GM12878 (cell line): ENCODE data around the gene PRG2. TPM values are rescaled to one million over a fixed set of nuclear protein-coding genes. Genes with fewer than 3 reads are reported as not detected.
A peak's percentile ranks its signal among the peaks of the same experiment; 100 is the strongest.

Experiments
- BACH1 ChIP-seq: fragments of 450-650 bp; IDR thresholded peaks from 2 replicates; pipeline ENCODE4 v1.6.1; 2017; ENCODE audit warnings: mild to moderate bottlenecking, borderline replicate concordance
- BCL11A ChIP-seq: IDR thresholded peaks from 2 replicates; pipeline ENCODE4 v1.6.1; 2011; ENCODE audit warnings: low read depth, low read length
- BMI1 ChIP-seq: fragments of 450-650 bp; IDR thresholded peaks from 2 replicates; pipeline ENCODE4 v1.6.1; 2016; ENCODE audit warnings: mild to moderate bottlenecking, moderate library complexity, borderline replicate concordance
- BRCA1 ChIP-seq: IDR thresholded peaks from 2 replicates; pipeline ENCODE4 v1.6.1; 2011; ENCODE audit warnings: low read depth, low read length, improper control_type of control experiment
- CBX3 ChIP-seq: fragments of 200-600 bp; sonication (generic); IDR thresholded peaks from 2 replicates; pipeline ENCODE4 v1.6.1; 2016; ENCODE audit warnings: low read depth, borderline replicate concordance
- CHD1 ChIP-seq: IDR thresholded peaks from 2 replicates; pipeline ENCODE4 v1.6.1; 2012; ENCODE audit warnings: low read depth, low read length, improper control_type of control experiment
- CREB1 ChIP-seq: IDR thresholded peaks from 2 replicates; pipeline ENCODE4 v1.6.1; 2012; ENCODE audit warnings: low read depth, mild to moderate bottlenecking, inconsistent platforms
- DPF2 ChIP-seq: fragments of 450-650 bp; IDR thresholded peaks from 2 replicates; pipeline ENCODE4 v1.6.1; 2017; ENCODE audit warnings: mild to moderate bottlenecking
- FOS ChIP-seq: IDR thresholded peaks from 3 replicates; pipeline ENCODE4 v1.6.1; 2011; ENCODE audit warnings: borderline replicate concordance; ENCODE audit not compliant: insufficient read length; ENCODE audit errors: extremely low read depth
- GABPA ChIP-seq: IDR thresholded peaks from 2 replicates; pipeline ENCODE4 v1.6.1; 2014; ENCODE audit warnings: antibody characterized with exemption, low read depth, mild to moderate bottlenecking, inconsistent platforms
- GATAD2B ChIP-seq: fragments of 450-650 bp; conservative IDR thresholded peaks from 2 replicates; pipeline ENCODE4 v1.6.1; 2017; ENCODE audit warnings: low read depth, mild to moderate bottlenecking, moderate library complexity
- IRF5 ChIP-seq: fragments of 450-650 bp; IDR thresholded peaks from 2 replicates; pipeline ENCODE4 v1.6.1; 2017; ENCODE audit warnings: borderline replicate concordance
- MXI1 ChIP-seq: fragments of 150-350 bp; IDR thresholded peaks from 2 replicates; pipeline ENCODE4 v1.6.1; 2011; ENCODE audit warnings: low read depth, mild to moderate bottlenecking, inconsistent platforms, low read length, improper control_type of control experiment
- MYB ChIP-seq: fragments of 150-350 bp; IDR thresholded peaks from 2 replicates; pipeline ENCODE4 v1.6.1; 2014; ENCODE audit warnings: mild to moderate bottlenecking, low read depth, low read length, borderline replicate concordance
- MYC ChIP-seq: IDR thresholded peaks from 2 replicates; pipeline ENCODE4 v1.6.1; 2011; ENCODE audit warnings: mild to moderate bottlenecking, low read length, moderate library complexity, inconsistent platforms; ENCODE audit not compliant: insufficient read depth, insufficient replicate concordance, insufficient read length, severe bottlenecking
- NBN ChIP-seq: fragments of 450-650 bp; IDR thresholded peaks from 2 replicates; pipeline ENCODE4 v1.6.1; 2016
- POLR2A ChIP-seq: IDR thresholded peaks from 2 replicates; pipeline ENCODE4 v1.6.1; 2011; ENCODE audit warnings: low read depth, mild to moderate bottlenecking, low read length
- PRDM15 ChIP-seq: fragments of 450-650 bp; formaldehyde crosslinking; IDR thresholded peaks from 2 replicates; pipeline ENCODE4 v1.4.0; 2020; ENCODE audit warnings: mild to moderate bottlenecking, moderate library complexity
- SIN3A ChIP-seq: IDR thresholded peaks from 2 replicates; pipeline ENCODE4 v1.6.1; 2012; ENCODE audit warnings: low read depth, low read length, improper control_type of control experiment
- SMAD1 ChIP-seq: fragments of 450-650 bp; IDR thresholded peaks from 2 replicates; pipeline ENCODE4 v1.6.1; 2018; ENCODE audit warnings: mild to moderate bottlenecking, low read depth; ENCODE audit not compliant: partially characterized antibody
- YY1 ChIP-seq: IDR thresholded peaks from 2 replicates; pipeline ENCODE4 v1.6.1; 2011; ENCODE audit warnings: low read depth, mild to moderate bottlenecking, low read length
- ZBTB11 ChIP-seq: fragments of 450-650 bp; formaldehyde crosslinking; IDR thresholded peaks from 2 replicates; pipeline ENCODE4 v1.5.0; 2022; ENCODE audit warnings: mild to moderate bottlenecking, missing genetic modification characterization
- ZNF217 ChIP-seq: fragments of 450-650 bp; IDR thresholded peaks from 2 replicates; pipeline ENCODE4 v1.6.1; 2017; ENCODE audit warnings: antibody characterized with exemption, mild to moderate bottlenecking
- ZNF622 ChIP-seq: fragments of 450-650 bp; IDR thresholded peaks from 2 replicates; pipeline ENCODE4 v1.6.1; 2017; ENCODE audit warnings: mild to moderate bottlenecking, inconsistent platforms
- polyA plus RNA-seq, 11 experiments: library from polyadenylated mRNA; depleted of rRNA in 4 of 11; unstranded in 6 of 11; stranded (reverse) in 5 of 11; fragments of >200 nt; fragmentation: Nextera tagmentation in 4 of 11; fragmentation: Illumina TruSeq in 1 of 11; extraction: Ambion mirVana in 4 of 11; extraction: Trizol in 1 of 11; gene quantifications; 1 replicate in 1 of 11; 2 replicates in 10 of 11; pipeline versions ENCODE4 v1.2.1 to v1.2.3, GENCODE V29; 2011 to 2016; ENCODE audit warnings: inconsistent platforms in 2 of 11, missing spikeins in 2 of 11, low read depth in 1 of 11
- total RNA-seq, 4 experiments: library from RNA; depleted of rRNA in 3 of 4; stranded (reverse); fragments of >200 nt in 3 of 4; fragmentation: Illumina TruSeq in 1 of 4; extraction: Trizol in 1 of 4; gene quantifications; 2 replicates each; pipeline versions ENCODE4 v1.2.1 to v1.2.3, GENCODE V29; 2013 to 2021

The PRG2 gene
- total and polyA plus RNA-seq, 10 of the 15 experiments (the other 5 are each of a cell fraction or from before 2014, with no cell fraction given) = 0.10 to 1.7 (median 0.56) TPM; not detected in 2

GRCh38 chr11:57424792-57425564, 34.5 kb upstream of the PRG2 start (continued):
- TF ChIP-seq BACH1 = peak; percentile 86
- no peak for TF ChIP-seq ZBTB11 (CRISPR knock-in tag)
- TF ChIP-seq CHD1 = 0 out of 2 replicates have a peak, but pooled peaks have one; percentile 18
- no peak for TF ChIP-seq FOS
- no peak for TF ChIP-seq ZNF622
- TF ChIP-seq GATAD2B = peak; percentile 51; the same call in 1 of the 2 replicates
- peak; percentile 97 for TF ChIP-seq MXI1
- TF ChIP-seq DPF2 = peak; percentile 90
- TF ChIP-seq BMI1 = no peak
- no peak for TF ChIP-seq CBX3
- no peak for TF ChIP-seq IRF5
- TF ChIP-seq BCL11A = peak; percentile 95
- no peak for TF ChIP-seq BRCA1
- peak; percentile 86 for TF ChIP-seq CREB1
- TF ChIP-seq YY1 = 0 out of 2 replicates have a peak, but pooled peaks have one; percentile 34
- TF ChIP-seq PRDM15 (CRISPR knock-in tag) = no peak
- TF ChIP-seq ZNF217 = no peak
- peak; percentile 93 for TF ChIP-seq SMAD1
- TF ChIP-seq MYB = no peak
- TF ChIP-seq SIN3A = 0 out of 2 replicates have a peak, but pooled peaks have one; percentile 83
- TF ChIP-seq MYC = peak; percentile 17
- TF ChIP-seq POLR2A = peak; percentile 74
- peak; percentile 96 for TF ChIP-seq NBN
- peak; percentile 75 for TF ChIP-seq GABPA
